ENCODE data around the gene ARHGAP26.

ARHGAP26 gene

GRCh38 chr5:143053780-143054179 lies 283.6 kb downstream of the ARHGAP26 start:
- no peak for DNase-seq

DNA sequence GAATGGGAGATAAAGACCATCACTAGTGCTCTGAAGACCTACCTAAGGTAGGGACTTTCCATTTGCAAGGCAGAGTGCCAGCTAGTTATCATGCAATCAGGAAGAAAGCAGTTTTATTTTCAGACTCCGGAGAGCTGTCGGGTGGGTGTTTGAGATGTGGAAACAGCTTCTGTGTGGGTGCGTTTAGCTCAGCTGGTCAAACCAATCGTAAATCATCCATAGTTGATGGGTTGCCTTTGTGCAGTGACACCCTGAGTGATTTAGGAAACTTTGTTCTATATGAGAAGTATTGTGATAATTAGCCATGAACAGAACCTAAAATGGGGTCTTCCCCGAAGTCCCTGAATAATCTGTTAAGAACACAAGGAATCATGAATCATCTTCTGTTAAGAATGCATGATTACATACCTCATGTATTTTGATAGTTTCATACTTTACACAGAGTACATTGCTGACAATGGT lies 284.3 kb downstream of the ARHGAP26 start:
- peak; percentile 16 for DNase-seq

- no peak for DNase-seq
These were observed 285.6 kb downstream of the ARHGAP26 start for GRCh38 chr5:143055596-143056338.

DNA sequence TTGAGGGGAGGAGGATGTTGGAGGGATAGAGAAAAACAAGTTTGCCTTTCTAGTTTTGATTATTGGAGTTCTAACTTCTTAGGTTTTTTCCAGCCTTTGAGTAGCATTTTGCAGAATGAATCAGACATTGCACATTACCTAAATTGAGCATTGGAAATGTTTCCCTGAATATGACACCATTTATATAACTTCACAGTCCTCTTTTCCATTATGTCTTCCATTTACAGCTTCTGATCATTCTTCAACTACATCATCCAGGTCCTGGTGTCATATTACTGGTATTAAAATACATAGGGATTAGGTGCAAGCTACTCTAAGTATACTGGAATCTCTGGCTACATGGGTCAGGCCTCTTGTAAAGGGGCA lies 286.1 kb downstream of the ARHGAP26 start:
- no peak for DNase-seq

- DNase-seq = no peak
These were observed 286.8 kb downstream of the ARHGAP26 start for GRCh38 chr5:143056792-143057579.

- DNase-seq = no peak
These were observed 287.4 kb downstream of the ARHGAP26 start for GRCh38 chr5:143057580-143057999.

- no peak for DNase-seq
These were observed 289.2 kb downstream of the ARHGAP26 start for GRCh38 chr5:143059355-143059754.

DNA sequence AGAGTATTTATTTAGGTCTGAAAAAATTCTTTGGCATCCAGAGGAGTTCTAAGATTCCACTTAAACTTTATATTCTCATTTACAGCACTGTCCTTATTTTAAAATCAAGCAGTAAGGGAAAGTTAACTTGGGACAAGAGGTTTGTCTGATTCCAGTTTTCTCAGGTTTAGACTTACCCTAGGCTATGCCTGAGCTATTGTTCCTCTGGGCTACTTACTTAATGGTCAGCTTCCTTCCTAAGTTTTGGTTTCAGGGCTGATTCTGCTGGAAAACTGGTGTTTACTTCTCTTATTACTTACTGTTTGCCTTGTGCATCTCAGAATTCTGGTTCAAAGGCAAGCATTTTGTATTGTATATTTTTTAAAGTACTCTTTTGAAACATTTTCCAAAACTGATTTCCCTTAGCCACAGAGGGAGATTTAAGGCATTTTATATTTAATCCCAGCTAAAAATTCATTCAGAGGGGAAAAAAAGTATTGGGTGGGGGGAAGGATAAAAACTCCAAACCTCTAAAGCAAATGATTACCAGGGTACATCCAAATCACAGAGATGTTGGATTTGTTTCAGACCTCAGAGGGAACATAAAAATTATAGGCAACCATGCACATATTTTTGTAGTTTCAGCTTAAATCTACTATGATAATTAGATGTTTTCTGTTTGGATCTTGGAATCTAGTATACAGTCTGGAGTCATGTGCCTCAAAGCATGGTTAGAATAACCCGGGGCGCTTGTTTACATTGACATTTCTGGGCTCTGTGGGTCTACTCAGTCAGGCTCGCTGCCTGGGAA lies 290.0 kb downstream of the ARHGAP26 start:
- no peak for DNase-seq

GRCh38 chr5:143061161-143061945 lies 291.2 kb downstream of the ARHGAP26 start:
- DNase-seq = no peak

DNA sequence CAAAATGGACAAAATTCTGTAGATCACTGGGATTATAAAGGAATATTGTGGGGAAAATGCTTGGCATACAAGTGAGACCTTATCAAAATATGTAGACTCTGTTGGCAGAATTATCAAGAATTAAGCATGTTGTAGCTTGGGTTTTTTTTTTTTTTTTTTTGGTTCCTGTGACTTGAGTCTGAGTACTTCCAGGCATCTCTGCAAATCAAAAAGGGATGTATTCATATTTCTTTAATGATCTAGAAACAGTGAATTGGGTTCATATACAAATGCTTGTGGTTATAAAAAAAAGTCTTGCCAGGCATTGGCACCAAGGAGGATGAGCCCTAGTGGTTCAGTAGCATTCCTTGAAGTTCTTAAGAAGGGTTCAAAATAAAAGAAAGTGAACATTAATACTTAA lies 292.2 kb downstream of the ARHGAP26 start:
- no peak for DNase-seq

- no peak for DNase-seq
These were observed 293.2 kb downstream of the ARHGAP26 start for GRCh38 chr5:143063175-143063970.

DNA sequence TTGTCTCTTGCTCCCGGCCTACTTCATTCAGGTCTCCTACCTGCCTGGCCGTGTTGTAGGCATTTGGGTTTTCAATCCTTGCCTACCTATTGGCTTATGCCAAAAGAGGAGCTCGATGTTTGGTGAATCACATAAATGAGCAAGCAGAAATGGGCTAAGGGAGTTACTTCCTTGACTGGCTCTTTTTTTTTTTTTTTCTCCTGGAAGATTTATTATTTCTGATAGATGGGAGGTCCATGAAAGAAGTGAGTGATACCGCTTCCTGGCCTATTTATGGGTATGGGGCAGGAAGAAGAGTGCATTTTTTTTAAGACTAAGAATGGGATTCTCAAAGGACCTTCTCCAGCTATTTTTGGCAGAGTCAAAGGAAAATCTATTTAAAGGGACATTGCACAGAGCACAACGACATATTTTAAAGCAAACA lies 294.1 kb downstream of the ARHGAP26 start:
- no peak for DNase-seq

GRCh38 chr5:143064676-143065075 lies 294.5 kb downstream of the ARHGAP26 start:
- no peak for DNase-seq

GRCh38 chr5:143065185-143065965 lies 295.2 kb downstream of the ARHGAP26 start:
- no peak for DNase-seq

- DNase-seq = no peak
These were observed 295.9 kb downstream of the ARHGAP26 start for GRCh38 chr5:143065996-143066522.

- DNase-seq = no peak
These were observed 296.5 kb downstream of the ARHGAP26 start for GRCh38 chr5:143066556-143067281.

GRCh38 chr5:143068712-143069111 lies 298.5 kb downstream of the ARHGAP26 start:
- no peak for DNase-seq

- no peak for DNase-seq
These were observed 301.8 kb downstream of the ARHGAP26 start for GRCh38 chr5:143071927-143072326.

GRCh38 chr5:143072734-143073133 lies 302.6 kb downstream of the ARHGAP26 start:
- DNase-seq = no peak

GRCh38 chr5:143073766-143074165 lies 303.6 kb downstream of the ARHGAP26 start:
- DNase-seq = no peak

All from NCI-H1436 treated with DMSO at 0.1 percent for 48 hours (cell line).